GM18873 (cell line): Measurements from ENCODE around the gene TNFRSF14.
A peak's percentile ranks its signal among the peaks of the same experiment; 100 is the strongest.
"Not testable (repeated sequence)": the region's sequence is repeated elsewhere in the genome, so short reads cannot be mapped to it uniquely, and the experiment has no call there.

Experiments used
- ATAC-seq: cut with Tn5 transposase; IDR thresholded peaks from one replicate; pipeline ENCODE4 v1.9.1; 2021; ENCODE audit warnings: mild to moderate bottlenecking, moderate library complexity, moderate number of reproducible peaks; ENCODE audit not compliant: unreplicated experiment, low FRiP score

The TNFRSF14 gene

GRCh38 chr1:2566101-2567045 is 10.2 kb downstream of the TNFRSF14 start:
- no peak for ATAC-seq

- ATAC-seq, result no peak
These were observed 11.0 kb downstream of the TNFRSF14 start for GRCh38 chr1:2567083-2567679.

- not testable (repeated sequence) for ATAC-seq
These were observed 12.1 kb downstream of the TNFRSF14 start for GRCh38 chr1:2568187-2568816.

GRCh38 chr1:2569060-2569459 is 12.9 kb downstream of the TNFRSF14 start:
- ATAC-seq, result no peak

- ATAC-seq, result not testable (repeated sequence)
These were observed 13.5 kb downstream of the TNFRSF14 start for GRCh38 chr1:2569703-2570102.

- no peak for ATAC-seq
These were observed 14.2 kb downstream of the TNFRSF14 start for GRCh38 chr1:2570332-2570731.

- no peak for ATAC-seq
These were observed 15.2 kb downstream of the TNFRSF14 start for GRCh38 chr1:2571348-2571747.

GRCh38 chr1:2573250-2573920 is 17.2 kb downstream of the TNFRSF14 start:
- ATAC-seq, result no peak

GRCh38 chr1:2574350-2574749 is 18.2 kb downstream of the TNFRSF14 start:
- ATAC-seq, result no peak

- ATAC-seq, result no peak
These were observed 19.9 kb downstream of the TNFRSF14 start for GRCh38 chr1:2575801-2576663.

- ATAC-seq, result peak; percentile 34
These were observed 21.4 kb downstream of the TNFRSF14 start for GRCh38 chr1:2577565-2578075.

GRCh38 chr1:2578758-2579118 is 22.6 kb downstream of the TNFRSF14 start:
- no peak for ATAC-seq

GRCh38 chr1:2580691-2581090 is 24.5 kb downstream of the TNFRSF14 start:
- no peak for ATAC-seq

GRCh38 chr1:2582391-2582790 is 26.2 kb downstream of the TNFRSF14 start:
- ATAC-seq, result no peak

GRCh38 chr1:2583331-2583791 is 27.2 kb downstream of the TNFRSF14 start:
- no peak for ATAC-seq

GRCh38 chr1:2583871-2584351 is 27.7 kb downstream of the TNFRSF14 start:
- ATAC-seq, result no peak

- no peak for ATAC-seq
These were observed 28.6 kb downstream of the TNFRSF14 start for GRCh38 chr1:2584686-2585317.

- ATAC-seq, result peak; percentile 48
These were observed 29.3 kb downstream of the TNFRSF14 start for GRCh38 chr1:2585318-2586092.
